ENCODE measurements around the gene ZMYM5. TPM values are rescaled to one million over a fixed set of nuclear protein-coding genes. Genes with fewer than 3 reads are reported as not detected.

The ZMYM5 gene
- total and polyA plus RNA-seq, 2 of the 4 experiments (the other 2 are of a cell fraction): 7.0 to 10.2 TPM

DNA sequence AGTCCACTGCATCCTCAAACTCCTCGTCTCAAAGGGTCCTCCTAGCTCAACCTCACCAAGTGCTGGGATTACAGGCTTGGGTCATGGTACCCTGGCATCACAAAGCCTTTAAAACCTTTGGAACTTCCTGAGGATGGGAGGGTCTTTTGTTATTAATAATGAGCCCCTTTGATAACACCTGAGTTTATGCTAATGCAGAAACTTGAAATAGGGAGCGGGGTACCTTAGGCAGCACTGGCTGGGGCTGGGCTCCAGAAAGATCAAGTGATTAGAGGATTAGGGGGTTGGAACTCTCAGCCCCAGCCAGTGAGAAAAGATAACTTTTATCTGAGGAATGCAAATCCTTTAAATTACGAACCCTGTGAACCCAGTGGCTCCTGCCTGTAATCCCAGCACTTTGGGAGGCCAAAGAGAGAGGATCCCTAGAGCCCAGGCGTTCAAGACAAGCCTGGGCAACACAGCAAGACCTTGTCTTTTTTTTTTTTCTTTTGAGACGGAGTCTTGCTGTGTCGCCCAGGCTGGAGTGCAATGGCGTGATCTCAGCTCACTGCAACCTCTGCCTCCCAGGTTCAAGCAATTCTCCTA is 71.4 kb downstream of the ZMYM5 start:
- intact Hi-C loops (cut with micrococcal nuclease): no loop called here

More for the DNA sequence above, 71.4 kb downstream of the ZMYM5 start:
- Histone ChIP-seq H3K56ac (ENCODE audit: extremely low read depth, insufficient read depth, low read length) (no peak overlapping the region), H3K9ac (ENCODE audit: low read depth, low read length) (no peak overlapping the region), H2BK5ac (ENCODE audit: low read depth, low read length, poor library complexity, severe bottlenecking) (no peak overlapping the region), H3K4me1 (ENCODE audit: control insufficient read depth, insufficient read depth, low read length) (peaks cover 7% of the 10 kb centered on the region), H3K4me3 (ENCODE audit: insufficient read depth, low read depth, low read length) (no peak overlapping the region), H3K14ac (replicated peaks; ENCODE audit: low read depth, low read length) (no peak overlapping the region), H3K4ac (ENCODE audit: low read depth, low read length) (no peak overlapping the region), H3K18ac (ENCODE audit: low read depth, low read length) (no peak overlapping the region), H3K4me2 (ENCODE audit: low read depth, low read length) (no peak overlapping the region), H3K36me3 (ENCODE audit: control insufficient read depth, insufficient read depth, low read length) (no peaks in the 10 kb centered on the region), H2AK9ac (replicated peaks; ENCODE audit: low read depth, low read length, poor library complexity) (no peak overlapping the region), H2AK5ac (ENCODE audit: low read depth, low read length) (no peak overlapping the region), H3K27me3 (ENCODE audit: control insufficient read depth, insufficient read depth, low read length) (no peaks in the 10 kb centered on the region), H2AFZ (replicated peaks; ENCODE audit: low read length, poor library complexity) (no peak overlapping the region), H2BK20ac (ENCODE audit: low read depth, low read length) (no peak overlapping the region), H4K5ac (ENCODE audit: low read depth, low read length) (no peak overlapping the region), H4K8ac (ENCODE audit: low read depth in 2 of 2, low read length in 2 of 2) (no peak overlapping the region), H3K79me1 (ENCODE audit: low read depth in 1 of 2, low read length in 2 of 2) (peaks cover 0 to 5% of the 10 kb centered on the region in 2 experiments; a peak in 2 of 4 replicates), H2BK15ac (ENCODE audit: low read depth, low read length) (no peak overlapping the region), H3K23ac (ENCODE audit: low read depth, low read length) (no peak overlapping the region), H4K91ac (ENCODE audit: insufficient read depth, low read depth, low read length) (no peak overlapping the region), H2BK120ac (ENCODE audit: low read depth, low read length) (no peak overlapping the region), H3K9me1 (ENCODE audit: insufficient read depth, low read length) (0 out of 2 replicates have a peak, but pooled peaks cover 7% of the 10 kb centered on the region), H3K27ac (ENCODE audit: insufficient read depth, low read length) (no peak overlapping the region), H3K9me3 (ENCODE audit: control insufficient read depth, insufficient read depth, low read length) (no peaks in the 10 kb centered on the region), H4K20me1 (ENCODE audit: insufficient read depth, low read length) (no peaks in the 10 kb centered on the region)
- ATAC-seq (ENCODE audit: low read depth) (no peak), DNase-seq (no peak)
- TF ChIP-seq BHLHE40 (IDR thresholded peaks at IDR 0.05; ENCODE audit: low read depth, low read length) (no peak), FOS (IDR thresholded peaks at IDR 0.05; ENCODE audit: low read depth, low read length) (no peak), CHD1 (IDR thresholded peaks at IDR 0.05; ENCODE audit: low read depth, low read length) (no peak), MXI1 (IDR thresholded peaks at IDR 0.05; ENCODE audit: borderline replicate concordance, low read depth, low read length) (no peak)
- TF ChIP-seq, protein P1, sequence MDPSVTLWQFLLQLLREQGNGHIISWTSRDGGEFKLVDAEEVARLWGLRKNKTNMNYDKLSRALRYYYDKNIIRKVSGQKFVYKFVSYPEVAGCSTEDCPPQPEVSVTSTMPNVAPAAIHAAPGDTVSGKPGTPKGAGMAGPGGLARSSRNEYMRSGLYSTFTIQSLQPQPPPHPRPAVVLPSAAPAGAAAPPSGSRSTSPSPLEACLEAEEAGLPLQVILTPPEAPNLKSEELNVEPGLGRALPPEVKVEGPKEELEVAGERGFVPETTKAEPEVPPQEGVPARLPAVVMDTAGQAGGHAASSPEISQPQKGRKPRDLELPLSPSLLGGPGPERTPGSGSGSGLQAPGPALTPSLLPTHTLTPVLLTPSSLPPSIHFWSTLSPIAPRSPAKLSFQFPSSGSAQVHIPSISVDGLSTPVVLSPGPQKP (IDR thresholded peaks at IDR 0.05; ENCODE audit: borderline replicate concordance, low read depth, low read length): no peak
- in situ Hi-C loops (cut with MboI; ENCODE audit: low sequenced_read_pairs) (no loop called here), dilution Hi-C loops (cut with HindIII; ENCODE audit: low sequenced_read_pairs, unreplicated experiment) (no loop called here)
- ChIA-PET CTCF (interaction anchor here (1.0 kb wide), 1 partner anchor 19 kb away, joined by 3 read pairs; no protein-coding TSS in a partner anchor), POLR2A (ENCODE audit: unreplicated experiment) (no interaction called here)
- BruUV-seq (replicated peaks): no TSS peak
- no CpG with 5 or more reads among the region's 7 CpGs for WGBS, 2 experiments (ENCODE audit: extremely low coverage in 2 of 2, insufficient read length in 1 of 2)

Measured in IMR-90 (cell line).